IMR-90 (cell line): ENCODE results near the gene WARS2. TPM values are rescaled to one million over a fixed set of nuclear protein-coding genes. Genes with fewer than 3 reads are reported as not detected.

ENCODE experiments used
- ATAC-seq: fragments of 200-7000 bp; cut with Tn5 transposase; 2 replicates; pipeline ENCODE4 v1.9.1; 2020; ENCODE audit warnings: low read depth, mild to moderate bottlenecking, moderate library complexity
- BruUV-seq: library from RNA; stranded (reverse); fragments of 400-500 nt; replicated peaks from 2 replicates; lab custom pipeline; 2021; lab: Mats Ljungman, UMichigan
- CTCF ChIA-PET: fragments of 300-600 bp; formaldehyde crosslinking; extraction: SDS; loops from one replicate; lab custom pipeline; 2021; ENCODE audit warnings: antibody characterized with exemption; lab: Yijun Ruan, JAX
- POLR2A ChIA-PET: fragments of 300-600 bp; sonication (Branson Sonifier 250); formaldehyde crosslinking; loops from one replicate; lab custom pipeline; 2022; ENCODE audit warnings: antibody characterized with exemption; ENCODE audit not compliant: unreplicated experiment; lab: Charles Lee
- DNase-seq: peaks from one replicate; pipeline ENCODE4 v3.0.0; 2013
- H2AFZ ChIP-seq: replicated peaks from 2 replicates; pipeline ENCODE3; 2013; ENCODE audit warnings: low read length, mild to moderate bottlenecking; ENCODE audit not compliant: poor library complexity
- H2AK5ac ChIP-seq: 2 replicates; pipeline ENCODE4 v1.6.1; 2013; ENCODE audit warnings: low read depth, low read length, inconsistent platforms
- H2AK9ac ChIP-seq: replicated peaks from 2 replicates; pipeline ENCODE3; 2013; ENCODE audit warnings: mild to moderate bottlenecking, low read depth, low read length, moderate library complexity; ENCODE audit not compliant: poor library complexity
- H2BK120ac ChIP-seq: 2 replicates; pipeline ENCODE4 v1.6.1; 2013; ENCODE audit warnings: low read depth, low read length, inconsistent platforms
- H2BK15ac ChIP-seq: 3 replicates; pipeline ENCODE4 v1.6.1; 2013; ENCODE audit warnings: low read depth, low read length, inconsistent platforms
- H2BK20ac ChIP-seq: 2 replicates; pipeline ENCODE4 v1.6.1; 2013; ENCODE audit warnings: low read depth, mild to moderate bottlenecking, inconsistent platforms, low read length, moderate library complexity
- H2BK5ac ChIP-seq: 2 replicates; pipeline ENCODE4 v1.6.1; 2013; ENCODE audit warnings: mild to moderate bottlenecking, low read depth, low read length, inconsistent platforms; ENCODE audit not compliant: poor library complexity, severe bottlenecking
- H3K14ac ChIP-seq: replicated peaks from 2 replicates; pipeline ENCODE4 v1.6.1; 2013; ENCODE audit warnings: low read depth, low read length, inconsistent platforms
- H3K18ac ChIP-seq: 2 replicates; pipeline ENCODE4 v1.6.1; 2013; ENCODE audit warnings: low read depth, low read length, control low read depth
- H3K23ac ChIP-seq: 2 replicates; pipeline ENCODE4 v1.6.1; 2013; ENCODE audit warnings: low read depth, low read length, inconsistent platforms
- H3K27ac ChIP-seq: 2 replicates; pipeline ENCODE4 v1.5.1; 2013; ENCODE audit warnings: mild to moderate bottlenecking, control low read depth, low read length; ENCODE audit not compliant: insufficient read depth
- H3K27me3 ChIP-seq: 2 replicates; pipeline ENCODE4 v1.6.1; 2013; ENCODE audit warnings: low read length; ENCODE audit not compliant: control insufficient read depth, insufficient read depth
- H3K36me3 ChIP-seq: 2 replicates; pipeline ENCODE4 v1.6.1; 2013; ENCODE audit warnings: low read length, mixed read lengths; ENCODE audit not compliant: control insufficient read depth, insufficient read depth
- H3K4ac ChIP-seq: 2 replicates; pipeline ENCODE4 v1.6.1; 2013; ENCODE audit warnings: low read depth, low read length, inconsistent platforms
- H3K4me1 ChIP-seq: 2 replicates; pipeline ENCODE4 v1.6.1; 2013; ENCODE audit warnings: low read length, mixed read lengths; ENCODE audit not compliant: control insufficient read depth, insufficient read depth
- H3K4me2 ChIP-seq: 2 replicates; pipeline ENCODE4 v1.6.1; 2013; ENCODE audit warnings: low read depth, mild to moderate bottlenecking, control low read depth, low read length, moderate library complexity
- H3K4me3 ChIP-seq: 2 replicates; pipeline ENCODE4 v1.5.1; 2013; ENCODE audit warnings: low read depth, mild to moderate bottlenecking, control low read depth, low read length, moderate library complexity; ENCODE audit not compliant: insufficient read depth
- H3K56ac ChIP-seq: 2 replicates; pipeline ENCODE4 v1.6.1; 2013; ENCODE audit warnings: low read length, inconsistent platforms; ENCODE audit not compliant: insufficient read depth; ENCODE audit errors: extremely low read depth
- H3K79me1 ChIP-seq, 2 experiments: 2 replicates each; pipeline ENCODE4 v1.6.1; 2013; ENCODE audit warnings: low read length in 2 of 2, inconsistent platforms in 1 of 2, low read depth in 1 of 2
- H3K9ac ChIP-seq: 2 replicates; pipeline ENCODE4 v1.6.1; 2013; ENCODE audit warnings: low read depth, low read length, control low read depth
- H3K9me1 ChIP-seq: 2 replicates; pipeline ENCODE4 v1.6.1; 2013; ENCODE audit warnings: low read length, inconsistent platforms; ENCODE audit not compliant: insufficient read depth
- H3K9me3 ChIP-seq: 2 replicates; pipeline ENCODE4 v1.6.1; 2013; ENCODE audit warnings: low read length; ENCODE audit not compliant: control insufficient read depth, insufficient read depth
- H4K20me1 ChIP-seq: 2 replicates; pipeline ENCODE4 v1.6.1; 2013; ENCODE audit warnings: low read length, inconsistent platforms; ENCODE audit not compliant: insufficient read depth
- H4K5ac ChIP-seq: 2 replicates; pipeline ENCODE4 v1.6.1; 2013; ENCODE audit warnings: mild to moderate bottlenecking, low read depth, low read length, control low read depth
- H4K8ac ChIP-seq, 2 experiments: 2 replicates each; pipeline ENCODE4 v1.6.1; 2013; ENCODE audit warnings: low read depth in 2 of 2, low read length in 2 of 2, control low read depth in 1 of 2, inconsistent platforms in 1 of 2
- H4K91ac ChIP-seq: 2 replicates; pipeline ENCODE4 v1.6.1; 2013; ENCODE audit warnings: low read depth, low read length, inconsistent platforms; ENCODE audit not compliant: insufficient read depth
- BHLHE40 ChIP-seq: fragments of 150-350 bp; IDR thresholded peaks from 2 replicates; pipeline ENCODE4 v1.6.1; 2016; ENCODE audit warnings: mild to moderate bottlenecking, low read depth, low read length
- CEBPB ChIP-seq: IDR thresholded peaks from 2 replicates; pipeline ENCODE4 v1.6.1; 2012; ENCODE audit warnings: low read depth, low read length, improper control_type of control experiment
- CHD1 ChIP-seq: IDR thresholded peaks from 2 replicates; pipeline ENCODE4 v1.6.1; 2012; ENCODE audit warnings: low read depth, low read length, improper control_type of control experiment
- CTCF ChIP-seq: conservative IDR thresholded peaks from 2 replicates; pipeline ENCODE4 v1.5.1; 2012; ENCODE audit warnings: mild to moderate bottlenecking, low read depth, low read length, improper control_type of control experiment
- FOS ChIP-seq: fragments of 150-350 bp; IDR thresholded peaks from 2 replicates; pipeline ENCODE4 v1.6.1; 2016; ENCODE audit warnings: low read depth, low read length
- MAFK ChIP-seq: IDR thresholded peaks from 2 replicates; pipeline ENCODE4 v1.6.1; 2012; ENCODE audit warnings: low read depth, low read length, improper control_type of control experiment
- MAZ ChIP-seq: IDR thresholded peaks from 2 replicates; pipeline ENCODE4 v1.6.1; 2012; ENCODE audit warnings: low read depth, mild to moderate bottlenecking, low read length, improper control_type of control experiment, moderate library complexity, borderline replicate concordance
- MXI1 ChIP-seq: IDR thresholded peaks from 2 replicates; pipeline ENCODE4 v1.6.1; 2012; ENCODE audit warnings: low read depth, mild to moderate bottlenecking, low read length, moderate library complexity, borderline replicate concordance
- NFE2L2 ChIP-seq: fragments of 150-350 bp; IDR thresholded peaks from 2 replicates; pipeline ENCODE4 v1.6.1; 2016; ENCODE audit warnings: low read depth, mild to moderate bottlenecking, low read length
- POLR2A ChIP-seq: IDR thresholded peaks from 2 replicates; pipeline ENCODE4 v1.6.1; 2012; ENCODE audit warnings: mild to moderate bottlenecking, low read depth, low read length
- RAD21 ChIP-seq: IDR thresholded peaks from 2 replicates; pipeline ENCODE4 v1.6.1; 2012; ENCODE audit warnings: low read length, improper control_type of control experiment
- RCOR1 ChIP-seq: IDR thresholded peaks from 2 replicates; pipeline ENCODE4 v1.6.1; 2012; ENCODE audit warnings: mild to moderate bottlenecking, low read length, improper control_type of control experiment; ENCODE audit not compliant: insufficient replicate concordance
- RFX5 ChIP-seq: IDR thresholded peaks from 2 replicates; pipeline ENCODE4 v1.8.0; 2012; ENCODE audit warnings: low read depth, mild to moderate bottlenecking, low read length, moderate library complexity
- SMC3 ChIP-seq: fragments of 150-350 bp; IDR thresholded peaks from 2 replicates; pipeline ENCODE4 v1.6.1; 2016; ENCODE audit warnings: low read depth, mild to moderate bottlenecking, antibody characterized with exemption, low read length, moderate library complexity
- whole genome bisulfite sequencing, 2 experiments: methylation state at CpG; one replicate each; pipeline versions ENCODE4 v1.1.5 to v1.1.7; 2013; ENCODE audit warnings: missing lambda C conversion rate in 2 of 2; ENCODE audit not compliant: insufficient read length in 1 of 2; ENCODE audit errors: extremely low coverage in 2 of 2; 5-methylcytosine and 5-hydroxymethylcytosine counted together
- dilution Hi-C: fragments of 300-500 bp; cut with HindIII; formaldehyde crosslinking; loops from one replicate; pipeline ENCODE4 v1.14.3; 2018; ENCODE audit warnings: low sequenced_read_pairs; ENCODE audit not compliant: unreplicated experiment
- in situ Hi-C: fragments of 300-500 bp; cut with MboI; formaldehyde crosslinking; loops from 3 replicates; pipeline ENCODE4 v1.14.3; 2019; ENCODE audit warnings: low sequenced_read_pairs, inconsistent platforms, mixed read lengths
- intact Hi-C: fragments of 100-400 bp; cut with micrococcal nuclease; formaldehyde crosslinking; loops from 2 replicates; pipeline ENCODE4 v1.10.0; 2022
- polyA plus RNA-seq, 3 experiments: library from polyadenylated mRNA; depleted of rRNA; stranded (reverse); fragments of >200 nt; gene quantifications; 2 replicates each; pipeline ENCODE4 v1.2.3, GENCODE V29; 2012; ENCODE audit warnings: low replicate concordance in 1 of 3
- total RNA-seq: library from RNA; depleted of rRNA; stranded (reverse); fragments of >200 nt; gene quantifications from 2 replicates; pipeline ENCODE4 v1.2.3, GENCODE V29; 2012
- TF ChIP-seq, protein P1 (sequence below): fragments of 150-350 bp; IDR thresholded peaks from 2 replicates; pipeline ENCODE4 v1.6.1; 2017; ENCODE audit warnings: mild to moderate bottlenecking, antibody characterized with exemption, low read length, low read depth
- TF ChIP-seq, protein P2 (sequence below): fragments of 150-350 bp; IDR thresholded peaks from 2 replicates; pipeline ENCODE4 v1.6.1; 2016; ENCODE audit warnings: low read depth, mild to moderate bottlenecking, low read length, moderate library complexity, borderline replicate concordance

The WARS2 gene
- total and polyA plus RNA-seq, 2 of the 4 experiments (the other 2 are of a cell fraction) = 5.7 to 20.3 TPM

- H3K79me1 ChIP-seq = no peaks in the 10 kb centered on the region
- no peak overlapping the region for H3K4me3 ChIP-seq
- no TSS peak for BruUV-seq
- TF ChIP-seq CTCF (no peak), RFX5 (no peak), MAFK (no peak), BHLHE40 (no peak), RAD21 (no peak), MAZ (no peak), SMC3 (no peak), MXI1 (no peak), FOS (no peak), CEBPB (no peak), NFE2L2 (no peak), RCOR1 (no peak), POLR2A (no peak), CHD1 (no peak)
- TF ChIP-seq, protein P1, sequence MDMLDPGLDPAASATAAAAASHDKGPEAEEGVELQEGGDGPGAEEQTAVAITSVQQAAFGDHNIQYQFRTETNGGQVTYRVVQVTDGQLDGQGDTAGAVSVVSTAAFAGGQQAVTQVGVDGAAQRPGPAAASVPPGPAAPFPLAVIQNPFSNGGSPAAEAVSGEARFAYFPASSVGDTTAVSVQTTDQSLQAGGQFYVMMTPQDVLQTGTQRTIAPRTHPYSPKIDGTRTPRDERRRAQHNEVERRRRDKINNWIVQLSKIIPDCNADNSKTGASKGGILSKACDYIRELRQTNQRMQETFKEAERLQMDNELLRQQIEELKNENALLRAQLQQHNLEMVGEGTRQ = no peak
- TF ChIP-seq, protein P2, sequence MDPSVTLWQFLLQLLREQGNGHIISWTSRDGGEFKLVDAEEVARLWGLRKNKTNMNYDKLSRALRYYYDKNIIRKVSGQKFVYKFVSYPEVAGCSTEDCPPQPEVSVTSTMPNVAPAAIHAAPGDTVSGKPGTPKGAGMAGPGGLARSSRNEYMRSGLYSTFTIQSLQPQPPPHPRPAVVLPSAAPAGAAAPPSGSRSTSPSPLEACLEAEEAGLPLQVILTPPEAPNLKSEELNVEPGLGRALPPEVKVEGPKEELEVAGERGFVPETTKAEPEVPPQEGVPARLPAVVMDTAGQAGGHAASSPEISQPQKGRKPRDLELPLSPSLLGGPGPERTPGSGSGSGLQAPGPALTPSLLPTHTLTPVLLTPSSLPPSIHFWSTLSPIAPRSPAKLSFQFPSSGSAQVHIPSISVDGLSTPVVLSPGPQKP = no peak
- no peaks in the 10 kb centered on the region for H3K9me3 ChIP-seq
- no peak overlapping the region for H4K91ac ChIP-seq
- H3K4me2 ChIP-seq = no peak overlapping the region
- 0 out of 2 replicates have a peak, but pooled peaks cover 2% of the 10 kb centered on the region for H3K36me3 ChIP-seq
- WGBS, 2 experiments = no CpG with 5 or more reads among the region's 1 CpG
- H2BK5ac ChIP-seq = no peak overlapping the region
- H2BK15ac ChIP-seq = no peak overlapping the region
- H2AK9ac ChIP-seq = no peak overlapping the region
- H3K56ac ChIP-seq = no peak overlapping the region
- DNase-seq (no peak), ATAC-seq (no peak)
- in situ Hi-C loops (no loop called here), dilution Hi-C loops (no loop called here), intact Hi-C loops (no loop called here)
- no peaks in the 10 kb centered on the region for H4K20me1 ChIP-seq
- H3K9ac ChIP-seq = no peak overlapping the region
- ChIA-PET POLR2A (no interaction called here), CTCF (no interaction called here)
- no peak overlapping the region for H2AFZ ChIP-seq
- H3K27ac ChIP-seq = no peak overlapping the region
- no peak overlapping the region for H3K23ac ChIP-seq
- H3K27me3 ChIP-seq = no peaks in the 10 kb centered on the region
- no peak overlapping the region for H3K4ac ChIP-seq
- H4K5ac ChIP-seq = no peak overlapping the region
- H3K9me1 ChIP-seq = no peaks in the 10 kb centered on the region
- H3K4me1 ChIP-seq = no peaks in the 10 kb centered on the region
- H3K18ac ChIP-seq = no peak overlapping the region
- H2BK120ac ChIP-seq = no peak overlapping the region
- no peak overlapping the region for H4K8ac ChIP-seq
- H2AK5ac ChIP-seq = no peak overlapping the region
- H3K14ac ChIP-seq = no peak overlapping the region
- no peak overlapping the region for H2BK20ac ChIP-seq
These were observed 9.7 kb upstream of the WARS2 start for GRCh38 chr1:119150150-119150549.
